ENCODE data around the gene CCDC181.
A peak's percentile ranks its signal among the peaks of the same experiment; 100 is the strongest.

The CCDC181 gene

DNA sequence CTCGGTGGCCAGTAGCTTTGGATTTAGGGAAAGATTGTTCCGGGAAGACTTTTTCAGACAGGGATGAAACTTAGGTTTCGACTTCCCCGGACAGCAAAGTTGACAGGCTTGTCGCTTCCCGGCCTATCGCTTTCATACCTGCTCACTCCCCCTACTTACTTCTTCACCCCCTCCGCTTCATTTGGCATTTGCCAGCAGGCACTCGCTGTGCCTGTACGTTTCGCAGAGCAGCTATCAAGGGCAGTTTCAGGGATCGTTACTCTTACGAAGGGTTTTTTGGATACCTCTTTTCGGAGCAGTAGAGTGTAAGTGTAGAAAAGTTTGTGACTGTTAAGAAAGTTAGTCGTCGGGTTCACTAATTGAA, 58.9 kb downstream of the CCDC181 start:
- peaks cover 15% of the 10 kb centered on the region for H3K36me3 Mint-ChIP-seq
- DNase-seq (ENCODE audit: low spot score in 2 of 2) (peak; percentile 0 to 22), ATAC-seq (ENCODE audit: low read depth) (no peak)
- no peaks in the 10 kb centered on the region for H3K27me3 Mint-ChIP-seq
- H3K9me3 Mint-ChIP-seq: peaks cover 5% of the 10 kb centered on the region
- no peak overlapping the region for H3K27ac Mint-ChIP-seq
- H3K4me3 Mint-ChIP-seq: no peak overlapping the region
- peaks cover 13% of the 10 kb centered on the region for H3K4me1 Mint-ChIP-seq

DNA sequence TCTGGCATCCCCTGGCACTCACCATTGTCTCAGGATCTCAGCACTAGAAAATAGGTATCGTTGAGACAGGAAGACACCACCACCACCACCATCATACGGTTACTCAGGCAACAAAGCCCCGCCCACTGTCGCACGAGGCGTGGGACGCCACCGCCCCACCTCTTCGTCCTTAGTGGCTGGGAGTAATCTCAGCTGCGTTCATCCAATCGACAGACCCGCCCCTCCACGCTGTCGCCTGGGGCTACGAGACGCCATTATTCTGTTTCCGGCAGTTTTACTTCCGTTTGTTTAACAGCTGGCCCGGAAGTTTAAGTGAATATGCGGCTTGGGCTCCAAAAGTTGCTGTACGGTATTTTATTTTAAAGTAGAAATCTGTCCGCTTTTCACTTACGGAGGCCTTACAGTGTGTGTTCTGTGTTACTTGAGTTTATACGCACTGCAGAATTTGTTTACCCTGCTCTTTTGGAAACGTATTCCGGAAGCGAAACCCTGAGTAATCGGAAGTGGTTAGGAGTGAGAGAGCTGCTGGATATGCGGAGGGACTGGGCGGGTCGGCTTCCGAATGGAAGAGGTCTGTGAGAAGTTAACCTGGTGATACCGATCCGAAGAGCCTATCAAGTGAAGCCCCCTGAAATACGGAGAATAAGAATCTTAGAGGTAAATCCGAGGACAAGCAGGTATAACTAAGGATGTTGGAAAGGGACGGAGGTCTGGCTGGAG, 59.4 kb downstream of the CCDC181 start, which contains the start of the genes BLZF1 and NME7:
BLZF1 (plus strand) TSS at position 510 of the 720 bp plus-strand sequence. CDS start 1,328 bp downstream, outside the sequence.
NME7 (minus strand) TSS at position 112 of the 720 bp plus-strand sequence; CDS start at position 25, 87 bp downstream.
- Mint-ChIP-seq H3K4me3 (peak within 1 kb of the TSS; percentile 52), H3K27ac (no peak within 1 kb of the TSS), H3K9me3 (peaks cover 5% of the 10 kb centered on the region), H3K36me3 (peaks cover 12% of the 10 kb centered on the region), H3K27me3 (no peaks in the 10 kb centered on the region), H3K4me1 (peaks cover 12% of the 10 kb centered on the region)
- peak; percentile 92 to 94 for DNase-seq (ENCODE audit: low spot score in 2 of 2)
- ATAC-seq (ENCODE audit: low read depth): peak; percentile 97

DNA sequence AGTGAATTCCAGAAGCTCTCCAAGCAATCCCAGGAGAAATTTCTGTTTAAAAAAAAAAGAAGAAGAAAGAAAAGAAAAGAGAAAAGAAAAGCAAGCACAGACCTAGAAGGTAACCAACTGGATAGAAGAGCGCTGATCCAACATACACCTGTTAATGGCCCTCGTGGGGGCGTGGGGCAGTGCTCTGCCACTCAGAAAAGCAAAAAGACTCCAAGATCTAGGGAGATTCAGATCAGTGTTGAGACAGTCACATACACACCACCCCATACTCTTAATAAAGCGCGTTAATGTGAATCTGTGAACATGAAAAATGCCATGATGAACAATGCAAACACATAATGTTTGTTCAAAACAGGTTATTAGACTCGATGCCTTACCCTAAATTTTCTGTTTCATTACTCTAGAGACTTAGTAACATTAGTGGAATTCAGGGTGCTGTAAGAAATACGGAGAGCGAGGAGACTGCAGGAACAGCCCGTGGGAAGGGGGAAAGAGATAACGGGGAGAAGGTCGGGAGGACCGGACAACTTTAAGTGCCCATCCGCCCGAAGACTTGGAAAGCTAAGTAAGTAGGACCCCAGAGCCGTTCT, 60.1 kb downstream of the CCDC181 start:
- peaks cover 5% of the 10 kb centered on the region for H3K9me3 Mint-ChIP-seq
- H3K4me3 Mint-ChIP-seq: no peak overlapping the region
- DNase-seq (ENCODE audit: low spot score in 2 of 2) (no peak), ATAC-seq (ENCODE audit: low read depth) (peak; percentile 0)
- no peaks in the 10 kb centered on the region for H3K27me3 Mint-ChIP-seq
- H3K36me3 Mint-ChIP-seq: peaks cover 12% of the 10 kb centered on the region
- no peak overlapping the region for H3K27ac Mint-ChIP-seq
- H3K4me1 Mint-ChIP-seq: peaks cover 12% of the 10 kb centered on the region

DNA sequence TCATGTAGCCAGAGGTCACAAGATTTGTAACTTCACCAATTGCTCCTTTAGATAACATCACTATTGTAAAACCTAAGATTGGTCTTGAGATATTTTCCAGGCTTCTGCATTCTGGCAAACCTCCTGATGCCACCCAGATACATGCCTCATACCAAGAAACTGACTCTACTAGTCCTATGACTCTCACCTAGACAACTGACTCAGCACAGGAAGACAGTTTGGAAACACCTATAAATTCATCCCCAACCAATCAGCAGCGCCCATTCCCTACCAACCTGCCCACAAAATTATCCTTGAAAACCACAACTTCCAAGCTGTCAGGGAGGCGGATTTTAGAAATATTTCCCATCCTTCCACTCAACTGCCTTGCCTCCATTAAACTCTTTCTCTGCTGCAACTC, 62.3 kb downstream of the CCDC181 start:
- peaks cover 10% of the 10 kb centered on the region for H3K4me1 Mint-ChIP-seq
- no peaks in the 10 kb centered on the region for H3K27me3 Mint-ChIP-seq
- H3K4me3 Mint-ChIP-seq: no peak overlapping the region
- H3K36me3 Mint-ChIP-seq: peaks cover 6% of the 10 kb centered on the region
- H3K27ac Mint-ChIP-seq: peak overlapping the region; percentile 40
- ATAC-seq (ENCODE audit: low read depth) (no peak), DNase-seq (ENCODE audit: low spot score in 2 of 2) (no peak)
- H3K9me3 Mint-ChIP-seq: peaks cover 5% of the 10 kb centered on the region

DNA sequence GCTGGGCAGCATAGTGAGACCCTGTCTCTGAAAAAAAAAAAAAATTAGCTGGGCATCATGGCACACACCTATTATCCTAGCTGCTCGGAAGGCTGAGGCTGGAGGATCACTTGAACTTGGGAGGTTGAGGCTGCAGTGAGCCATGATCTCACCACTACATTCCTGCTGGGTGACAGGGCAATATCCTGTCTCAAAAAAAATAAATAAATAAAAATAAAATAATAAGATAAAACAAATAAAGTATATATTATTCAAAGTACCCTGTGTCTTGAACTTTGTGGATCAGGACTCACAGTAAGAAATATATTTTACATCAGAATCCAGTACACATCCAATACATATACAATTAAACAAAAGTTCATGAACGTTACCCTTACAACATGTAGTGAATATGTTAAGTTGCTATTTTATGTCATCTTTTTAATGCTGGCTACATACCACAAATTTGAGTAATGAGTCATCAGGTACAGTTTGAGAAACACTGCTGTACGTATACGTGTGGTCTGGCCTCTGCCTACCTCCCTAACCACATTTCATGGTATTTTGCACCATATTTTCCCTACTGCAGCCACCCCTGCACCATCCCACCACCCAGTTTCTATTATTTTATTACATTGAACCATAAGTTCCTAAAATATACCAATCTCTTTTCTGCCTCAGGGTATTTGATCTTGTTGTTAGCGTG, 64.1 kb downstream of the CCDC181 start:
- Mint-ChIP-seq H3K4me1 (peaks cover 10% of the 10 kb centered on the region), H3K36me3 (peaks cover 6% of the 10 kb centered on the region), H3K4me3 (no peak overlapping the region), H3K9me3 (peaks cover 5% of the 10 kb centered on the region), H3K27me3 (no peaks in the 10 kb centered on the region), H3K27ac (peak overlapping the region; percentile 5)
- DNase-seq (ENCODE audit: low spot score in 2 of 2) (no peak), ATAC-seq (ENCODE audit: low read depth) (no peak)

DNA sequence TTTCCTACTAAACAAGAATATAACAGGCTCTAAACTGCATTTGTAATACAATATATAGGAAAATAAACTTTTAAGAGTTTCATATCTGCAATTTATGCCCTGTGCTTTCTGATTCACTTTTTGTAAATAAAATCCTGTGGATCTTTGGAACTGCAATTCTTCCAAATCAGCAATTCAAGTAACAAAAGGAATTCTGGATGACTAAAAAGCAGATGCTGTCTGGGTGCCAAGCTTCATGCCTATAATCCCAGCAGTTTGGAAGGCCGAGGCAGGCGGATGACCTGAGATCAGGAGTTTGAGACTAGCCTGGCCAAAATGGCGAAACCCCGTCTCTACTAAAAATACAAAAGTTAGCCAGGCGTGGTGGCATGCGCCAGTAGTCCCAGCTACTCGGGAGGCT, 66.0 kb downstream of the CCDC181 start:
- ATAC-seq (ENCODE audit: low read depth) (no peak), DNase-seq (ENCODE audit: low spot score in 2 of 2) (no peak)
- H3K27ac Mint-ChIP-seq: no peak overlapping the region
- peaks cover 6% of the 10 kb centered on the region for H3K36me3 Mint-ChIP-seq
- no peaks in the 10 kb centered on the region for H3K27me3 Mint-ChIP-seq
- H3K4me3 Mint-ChIP-seq: no peak overlapping the region
- H3K9me3 Mint-ChIP-seq: peaks cover 5% of the 10 kb centered on the region
- peaks cover 10% of the 10 kb centered on the region for H3K4me1 Mint-ChIP-seq

DNA sequence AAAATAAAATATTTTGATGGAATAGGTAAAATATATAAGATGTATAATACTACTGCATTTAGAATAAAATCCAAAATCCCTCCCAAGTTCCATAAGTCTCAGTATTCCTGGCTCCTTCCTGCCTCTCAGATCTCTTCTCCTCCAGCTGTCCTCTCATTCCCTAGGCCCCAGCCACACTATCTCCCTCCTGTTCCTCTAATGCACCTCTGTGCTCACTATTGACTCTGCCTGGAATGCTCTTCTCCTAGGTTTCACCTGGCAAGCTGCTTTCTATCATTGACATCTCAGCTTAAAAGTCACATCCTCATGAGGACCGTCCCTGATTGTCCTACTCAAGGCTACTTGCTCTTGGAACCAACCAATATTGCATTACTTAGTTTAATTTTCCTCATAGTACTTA, 66.9 kb downstream of the CCDC181 start:
- Mint-ChIP-seq H3K36me3 (peaks cover 6% of the 10 kb centered on the region), H3K9me3 (peaks cover 5% of the 10 kb centered on the region)
- no peak for ATAC-seq (ENCODE audit: low read depth)

DNA sequence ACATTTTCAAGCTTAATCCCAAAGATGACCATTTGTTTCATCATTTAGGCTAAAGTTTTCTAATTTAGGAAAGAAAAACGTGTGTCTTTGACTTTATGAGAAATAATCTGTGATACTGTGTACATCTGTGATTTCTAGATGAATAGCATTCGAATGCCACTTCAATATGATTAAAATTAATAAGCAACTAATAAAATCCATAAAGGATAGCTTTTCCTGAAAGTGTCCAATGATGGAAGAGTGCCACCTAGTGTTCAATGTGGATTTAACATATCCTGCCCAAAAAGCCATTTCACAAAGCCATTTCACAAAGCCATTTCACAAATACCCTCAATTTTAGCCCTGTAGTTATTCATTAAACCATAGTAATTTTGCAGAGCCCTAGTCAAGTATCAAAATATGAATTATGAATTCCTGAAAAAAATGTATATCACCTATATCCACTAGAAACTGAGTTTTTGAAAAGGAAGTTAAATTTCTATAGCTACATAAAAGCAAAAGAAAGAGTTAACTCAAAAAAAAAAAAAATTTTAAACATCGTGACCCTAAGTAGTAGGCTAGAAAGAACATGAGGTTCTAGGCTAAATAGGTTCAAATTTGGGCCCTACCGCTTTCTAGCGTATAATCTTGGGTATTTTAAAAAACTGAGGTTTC, 78.8 kb downstream of the CCDC181 start:
- H3K9me3 Mint-ChIP-seq: no peaks in the 10 kb centered on the region
- H3K36me3 Mint-ChIP-seq: peaks cover 5% of the 10 kb centered on the region
- peak in 1 of 2 donors; percentile 46 for DNase-seq (ENCODE audit: low spot score in 2 of 2)
- H3K27ac Mint-ChIP-seq: no peak overlapping the region
- H3K4me3 Mint-ChIP-seq: no peak overlapping the region
- H3K27me3 Mint-ChIP-seq: no peaks in the 10 kb centered on the region
- no peak for ATAC-seq (ENCODE audit: low read depth)
- H3K4me1 Mint-ChIP-seq: peaks cover 3% of the 10 kb centered on the region

More for the DNA sequence above, 66.9 kb downstream of the CCDC181 start:
- Mint-ChIP-seq H3K27me3 (no peaks in the 10 kb centered on the region), H3K4me3 (no peak overlapping the region), H3K4me1 (peaks cover 10% of the 10 kb centered on the region), H3K27ac (no peak overlapping the region)
- DNase-seq (ENCODE audit: low spot score in 2 of 2): no peak

DNA sequence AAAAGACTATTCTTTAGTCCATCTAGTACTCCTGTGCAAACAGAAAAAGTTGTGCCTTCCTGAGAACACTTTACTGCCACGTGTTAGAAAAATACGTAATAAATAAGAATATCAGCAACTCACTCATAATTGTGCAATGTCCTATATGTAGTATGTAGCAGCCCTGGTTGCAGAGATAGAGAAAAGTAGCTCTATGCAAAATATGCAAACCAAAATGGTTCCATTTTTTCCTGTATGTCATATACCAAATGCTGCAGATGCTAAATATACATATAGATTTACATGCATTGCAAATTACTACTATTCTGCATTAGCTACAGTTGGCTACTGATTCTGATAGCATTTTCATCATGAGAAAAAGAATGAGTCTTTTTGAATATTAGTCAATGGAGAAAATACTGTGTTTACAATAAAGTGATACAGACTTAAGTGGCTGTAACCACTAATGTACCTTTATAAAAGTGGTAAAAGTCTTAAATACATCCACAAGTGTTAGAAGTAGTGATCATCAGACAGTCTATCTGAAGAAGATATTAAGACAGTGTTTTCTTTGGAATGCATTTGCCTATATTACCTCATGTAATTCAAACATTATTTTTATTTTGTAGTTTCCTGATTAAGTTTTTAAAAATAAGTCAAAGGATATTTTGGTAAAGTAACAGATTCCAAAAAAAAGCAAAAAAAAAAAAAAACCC, 79.4 kb downstream of the CCDC181 start:
- Mint-ChIP-seq H3K4me3 (no peak overlapping the region), H3K27me3 (no peaks in the 10 kb centered on the region), H3K4me1 (peaks cover 3% of the 10 kb centered on the region), H3K27ac (no peak overlapping the region), H3K36me3 (peaks cover 3% of the 10 kb centered on the region), H3K9me3 (no peaks in the 10 kb centered on the region)
- no peak for ATAC-seq (ENCODE audit: low read depth)
- no peak for DNase-seq (ENCODE audit: low spot score in 2 of 2)

DNA sequence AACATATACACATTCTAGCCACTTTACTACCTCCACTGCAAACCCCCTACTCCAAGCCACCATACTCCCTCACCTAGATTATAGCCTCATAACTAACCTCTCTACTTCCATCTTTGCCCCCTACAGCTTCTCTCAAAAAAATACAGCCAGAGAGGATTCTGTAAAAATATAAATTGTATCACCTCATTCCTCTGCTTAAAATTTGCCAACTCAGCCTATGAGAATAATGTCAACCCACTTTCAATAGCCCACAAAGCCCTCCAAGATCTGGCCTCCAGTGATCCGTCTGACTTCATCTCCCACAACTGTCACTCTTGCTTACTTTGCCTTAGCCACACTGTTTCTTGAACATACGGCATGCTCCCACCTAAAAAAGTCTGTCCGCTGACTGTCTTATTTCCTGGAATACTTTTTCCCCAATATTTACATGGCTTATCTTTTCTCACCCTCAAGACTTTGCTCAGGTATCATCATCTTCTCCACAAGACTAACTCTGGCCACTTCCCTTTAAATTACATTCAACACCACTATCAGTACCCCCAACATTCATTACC, 81.2 kb downstream of the CCDC181 start:
- Mint-ChIP-seq H3K9me3 (no peaks in the 10 kb centered on the region), H3K4me3 (no peak overlapping the region), H3K4me1 (peaks cover 3% of the 10 kb centered on the region), H3K27ac (no peak overlapping the region), H3K27me3 (no peaks in the 10 kb centered on the region), H3K36me3 (peaks cover 3% of the 10 kb centered on the region)
- ATAC-seq (ENCODE audit: low read depth) (no peak), DNase-seq (ENCODE audit: low spot score in 2 of 2) (no peak)

DNA sequence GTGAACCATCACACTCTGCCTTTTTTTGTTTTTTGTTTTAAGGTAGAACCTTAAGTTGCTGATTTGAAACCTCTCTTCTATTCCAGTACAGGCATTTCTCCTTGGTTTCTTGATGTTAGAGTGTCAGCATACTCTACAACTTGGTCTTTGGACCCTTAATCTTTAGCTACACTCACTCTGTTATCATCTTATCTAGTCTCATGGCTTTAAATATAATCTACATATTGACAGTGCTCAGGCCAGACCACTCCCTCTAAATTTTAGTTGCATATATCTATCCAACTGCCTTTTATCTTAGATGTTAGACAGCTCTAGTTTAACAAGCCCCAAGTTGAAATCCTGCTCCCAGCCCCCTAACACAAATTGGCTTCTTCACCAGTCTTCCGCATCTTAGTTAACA, 81.8 kb downstream of the CCDC181 start:
- peaks cover 8% of the 10 kb centered on the region for H3K36me3 Mint-ChIP-seq
- no peak overlapping the region for H3K27ac Mint-ChIP-seq
- ATAC-seq (ENCODE audit: low read depth): no peak
- no peak for DNase-seq (ENCODE audit: low spot score in 2 of 2)
- peaks cover 2% of the 10 kb centered on the region for H3K9me3 Mint-ChIP-seq
- H3K27me3 Mint-ChIP-seq: no peaks in the 10 kb centered on the region
- peaks cover 7% of the 10 kb centered on the region for H3K4me1 Mint-ChIP-seq
- H3K4me3 Mint-ChIP-seq: no peak overlapping the region
